HPDE6-E6E7 (cell line): ENCODE measurements around the gene TAF1A.
A peak's percentile ranks its signal among the peaks of the same experiment; 100 is the strongest.

ENCODE experiments used
- DNase-seq: peaks from one replicate; pipeline ENCODE4 v3.0.0; 2011; ENCODE audit warnings: missing footprints; ENCODE audit errors: extremely low spot score

Gene TAF1A

GRCh38 chr1:222596696-222597095 is 7.0 kb upstream of the TAF1A start:
- no peak for DNase-seq

GRCh38 chr1:222594789-222595188 is 5.1 kb upstream of the TAF1A start:
- DNase-seq, result no peak

- no peak for DNase-seq
Measured at GRCh38 chr1:222592171-222592570, 2.4 kb upstream of the TAF1A start.

DNA sequence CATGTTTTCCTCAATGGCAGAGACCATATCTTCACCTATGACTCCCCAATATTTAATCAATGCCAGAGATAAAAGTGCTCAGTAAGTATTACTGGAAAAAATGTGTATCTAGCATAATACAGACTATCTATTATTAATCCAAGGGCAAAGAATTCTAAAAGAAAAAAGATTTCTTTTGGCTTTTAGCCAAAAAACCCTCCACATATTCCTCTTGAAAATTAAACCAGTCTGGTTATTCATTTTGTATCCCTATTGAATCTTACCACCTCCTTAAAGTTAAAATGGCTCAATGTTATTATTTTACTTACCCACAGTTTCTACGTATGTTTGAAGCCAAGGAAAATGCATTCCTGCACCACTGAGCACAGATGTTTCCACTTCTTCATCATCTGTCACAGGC is 1.6 kb downstream of the TAF1A start:
- no peak for DNase-seq

DNA sequence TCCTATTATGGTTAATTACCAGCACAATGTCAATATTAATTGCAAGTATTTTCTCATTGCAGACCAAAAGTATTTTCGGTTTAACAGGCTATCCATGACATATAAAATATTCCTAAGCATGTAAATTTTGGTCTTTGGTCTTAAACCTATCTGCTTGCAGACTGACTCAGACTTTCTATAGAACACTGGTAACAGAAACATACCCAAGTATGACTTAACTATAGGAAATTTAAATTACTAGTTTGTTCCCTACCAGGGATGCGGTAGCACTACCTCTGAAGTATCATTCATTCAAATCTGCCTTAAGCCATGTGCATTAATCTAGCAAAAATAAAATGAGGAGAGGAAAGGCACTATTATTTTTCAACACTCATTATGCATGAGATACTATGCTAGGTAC is 2.9 kb downstream of the TAF1A start:
- DNase-seq, result no peak

DNA sequence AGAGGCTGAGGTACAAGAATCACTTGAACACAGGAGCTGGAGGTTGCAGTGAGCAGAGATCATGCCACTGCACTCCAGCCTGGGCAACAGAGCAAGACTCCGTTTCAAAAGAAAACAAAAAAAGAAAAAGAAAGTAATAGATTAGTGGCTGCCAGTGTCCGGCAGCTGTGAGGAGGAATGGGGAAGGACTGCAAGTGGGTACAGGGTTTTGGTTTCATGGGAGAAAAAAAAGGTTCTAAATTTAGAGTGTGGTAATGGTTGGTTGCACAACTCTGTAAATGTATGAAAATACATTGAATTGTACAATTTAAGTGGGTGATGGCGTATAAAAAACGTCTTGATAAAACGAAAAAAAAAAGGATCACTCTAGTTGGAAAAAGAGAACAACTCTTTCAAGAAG is 6.7 kb downstream of the TAF1A start:
- DNase-seq, result no peak

- DNase-seq, result peak; percentile 39
Measured at GRCh38 chr1:222582099-222582774, 7.5 kb downstream of the TAF1A start.

GRCh38 chr1:222579316-222579715 is 10.4 kb downstream of the TAF1A start:
- DNase-seq, result no peak

DNA sequence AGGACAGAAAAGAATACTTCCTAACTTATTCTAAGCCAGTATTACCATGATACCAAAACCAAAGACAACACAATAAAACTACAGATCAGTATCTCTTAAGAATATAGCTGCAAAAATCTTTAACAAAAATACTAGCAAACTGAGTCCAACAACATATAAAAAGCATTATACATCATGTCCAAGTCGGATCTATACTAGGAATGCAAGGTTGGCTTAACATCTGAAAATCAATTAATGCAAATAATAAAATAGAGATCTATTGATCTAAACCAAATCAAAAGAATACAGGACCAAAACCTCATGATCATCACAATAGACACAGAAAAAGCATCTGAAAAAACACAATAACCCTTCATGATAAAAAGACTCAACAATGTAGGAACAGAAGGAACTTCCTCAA is 18.9 kb downstream of the TAF1A start:
- DNase-seq, result no peak

DNA sequence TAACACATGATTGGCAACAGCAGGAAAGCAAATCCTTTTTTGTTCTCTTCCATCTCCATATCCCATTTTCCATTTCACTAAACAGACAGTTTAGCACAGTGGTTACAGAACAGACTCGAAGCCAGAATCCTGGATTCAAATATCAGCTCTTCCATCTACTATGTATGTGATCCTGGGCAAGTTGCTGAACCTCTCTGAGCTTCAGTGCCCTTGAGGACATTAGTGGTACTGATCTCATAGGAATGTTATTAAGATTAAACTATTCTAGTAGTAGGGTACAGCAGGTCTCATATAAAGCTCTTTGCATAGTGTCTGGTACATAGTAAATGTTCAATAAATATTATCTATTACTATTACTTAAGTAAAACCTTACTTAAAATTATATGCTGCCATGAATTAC is 28.1 kb downstream of the TAF1A start:
- no peak for DNase-seq

GRCh38 chr1:222557574-222557973 is 32.2 kb downstream of the TAF1A start:
- DNase-seq, result no peak

- no peak for DNase-seq
Measured at GRCh38 chr1:222557148-222557547, 32.6 kb downstream of the TAF1A start.

DNA sequence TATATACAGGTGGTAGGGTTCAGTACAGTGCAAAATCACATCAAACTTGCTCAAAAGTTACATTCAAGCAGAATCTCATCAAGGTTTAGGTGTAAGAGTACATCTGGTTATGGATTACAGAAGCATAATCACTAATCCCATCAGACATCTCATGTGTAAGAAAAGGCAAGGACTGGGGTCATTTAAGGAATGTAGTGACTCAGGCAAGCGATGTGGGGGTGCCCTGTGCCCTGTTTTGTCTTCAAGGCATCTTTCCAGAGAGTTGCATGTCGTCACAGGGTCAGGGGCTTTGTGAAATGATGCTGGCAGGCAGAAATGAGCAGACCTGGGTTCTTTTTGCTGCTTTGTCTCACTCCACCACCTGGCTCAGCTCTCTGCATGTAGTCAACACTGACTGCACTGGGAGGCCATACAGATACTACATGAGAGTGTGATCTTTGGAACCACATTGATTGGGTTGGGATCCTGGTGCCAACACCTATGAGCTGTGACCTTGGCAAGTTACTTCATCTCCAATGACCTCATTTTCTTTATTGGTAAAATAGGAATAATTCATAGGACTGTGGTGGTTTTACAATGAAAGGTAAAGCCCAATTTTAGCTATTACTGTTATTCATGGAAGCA is 33.6 kb downstream of the TAF1A start:
- no peak for DNase-seq

- no peak for DNase-seq
Measured at GRCh38 chr1:222554177-222554576, 35.6 kb downstream of the TAF1A start.

DNA sequence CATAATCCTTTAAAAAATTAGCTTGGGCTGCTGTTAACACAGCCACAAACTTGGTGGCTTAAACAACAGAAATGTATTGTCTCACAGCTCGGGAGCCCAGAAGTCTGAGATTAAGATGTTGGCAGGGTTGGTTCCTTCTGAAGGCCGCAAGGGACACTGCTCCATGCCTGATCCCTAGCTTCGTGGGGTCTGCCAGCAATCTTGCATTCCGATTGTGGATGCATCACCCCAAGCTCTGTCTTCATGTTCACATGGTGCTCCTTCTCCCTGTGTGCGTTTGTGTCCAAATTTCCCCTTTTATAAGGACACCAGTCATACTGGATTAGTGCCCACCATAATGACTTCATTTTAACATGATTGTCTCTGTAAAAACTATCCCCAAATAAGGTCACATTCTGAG is 36.9 kb downstream of the TAF1A start:
- DNase-seq, result no peak

- no peak for DNase-seq
Measured at GRCh38 chr1:222547944-222548671, 41.6 kb downstream of the TAF1A start, which contains the start of gene HHIPL2. Gene HHIPL2, minus strand, starts transcription at chr1:222548104. Its CDS starts 60 bp downstream, at chr1:222548044.

- DNase-seq, result no peak
Measured at GRCh38 chr1:222547260-222547614, 42.5 kb downstream of the TAF1A start.

DNA sequence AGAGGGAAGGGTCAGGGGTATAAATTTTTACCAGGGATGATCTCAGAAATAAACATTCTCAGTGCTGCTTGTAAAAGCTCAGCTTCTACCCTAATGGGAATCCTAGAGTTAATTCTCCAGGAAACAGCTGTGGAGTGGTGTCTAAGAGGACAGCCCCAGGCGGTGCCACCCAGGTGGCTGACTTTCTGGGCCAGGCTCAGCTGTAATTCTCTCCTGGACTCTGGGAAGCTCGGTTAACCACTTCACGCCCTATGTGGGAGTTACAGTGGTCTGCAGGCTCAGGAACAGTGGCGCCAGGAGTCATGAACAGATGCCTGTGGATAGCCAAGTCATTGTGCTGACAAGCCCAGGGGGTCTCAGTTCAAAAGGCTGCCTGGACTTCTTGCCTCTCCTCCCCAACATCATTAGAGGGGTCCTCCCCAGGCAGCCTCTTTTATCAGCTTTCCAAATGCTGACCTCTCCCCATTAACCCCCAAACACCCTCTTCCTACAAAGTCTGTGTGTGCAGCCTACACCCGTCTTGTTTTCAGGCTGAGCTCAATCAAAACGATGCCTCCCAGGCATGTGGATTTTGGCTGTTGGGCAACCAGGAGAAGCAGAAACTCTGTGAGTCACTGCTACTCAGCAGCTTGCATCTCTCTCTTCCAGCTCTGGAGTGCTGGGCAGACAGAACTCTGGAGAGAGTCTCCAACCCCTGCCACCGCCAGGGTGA is 43.0 kb downstream of the TAF1A start:
- DNase-seq, result peak; percentile 35

GRCh38 chr1:222546091-222546490 is 43.6 kb downstream of the TAF1A start:
- no peak for DNase-seq

DNA sequence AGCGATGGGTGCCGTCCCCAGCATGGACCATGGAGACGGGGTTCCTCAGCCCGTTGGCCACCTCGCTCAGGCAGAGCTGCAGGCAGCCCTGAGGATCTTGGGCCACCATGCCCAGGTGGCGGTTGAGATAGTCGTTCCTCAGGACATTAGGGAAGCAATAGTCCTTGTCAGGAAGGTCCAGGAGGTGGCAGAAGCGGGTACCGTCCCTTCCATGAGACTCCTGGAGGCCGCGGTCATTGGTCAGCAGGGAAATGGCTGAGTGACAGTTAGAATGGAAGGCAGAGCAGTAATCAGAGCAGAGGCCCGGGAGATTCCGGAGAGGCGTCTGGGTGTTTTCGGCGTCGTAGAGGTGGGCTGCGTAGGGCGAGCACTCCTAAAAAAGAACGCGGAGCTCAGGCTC is 45.9 kb downstream of the TAF1A start:
- no peak for DNase-seq

- DNase-seq, result no peak
Measured at GRCh38 chr1:222540598-222540995, 49.1 kb downstream of the TAF1A start.

DNA sequence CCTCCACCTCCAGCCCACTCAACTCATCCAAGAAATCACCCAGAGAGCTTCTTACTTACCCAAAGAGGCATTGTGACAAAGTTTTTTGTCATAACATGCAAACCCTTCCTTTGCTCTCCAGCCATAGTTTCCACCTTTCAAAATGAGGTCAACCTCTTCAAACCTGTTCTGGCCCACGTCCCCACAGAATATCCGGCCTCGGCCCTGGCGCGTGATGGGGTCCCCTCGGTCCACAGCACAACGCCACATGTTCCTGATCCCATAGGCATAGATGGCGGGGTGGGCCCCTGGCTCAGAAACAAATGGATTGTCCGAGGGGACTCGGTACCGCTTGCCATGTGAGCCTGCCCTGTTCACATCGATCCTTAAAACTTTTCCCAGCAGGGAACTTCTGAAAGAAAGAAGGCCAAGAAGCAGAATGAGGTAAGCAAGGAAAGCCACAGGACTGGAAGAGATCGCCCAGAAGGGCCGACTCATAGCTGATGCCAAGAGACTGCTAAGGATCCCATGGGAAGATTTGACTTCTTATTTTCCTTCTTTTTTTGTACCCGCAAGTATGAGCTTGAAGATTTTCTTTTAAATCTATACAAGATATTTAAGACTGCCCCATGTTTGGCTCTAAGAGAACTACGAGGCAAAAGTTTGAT is 49.7 kb downstream of the TAF1A start:
- DNase-seq, result no peak
